Measurements from ENCODE around the gene C1orf232. TPM values are rescaled to one million over a fixed set of nuclear protein-coding genes. Genes with fewer than 3 reads are reported as not detected.

The C1orf232 gene
- total RNA-seq, 1 donor from 2014 or later, result not detected

GRCh38 chr1:26158271-26158907 lies 10.4 kb downstream of the C1orf232 start:
- no peak for DNase-seq (ENCODE audit: low spot score)

GRCh38 chr1:26156285-26157038 lies 12.3 kb downstream of the C1orf232 start:
- no peak for DNase-seq (ENCODE audit: low spot score)

GRCh38 chr1:26155370-26156284 lies 13.1 kb downstream of the C1orf232 start:
- DNase-seq (ENCODE audit: low spot score), result no peak

GRCh38 chr1:26154750-26155149 lies 14.0 kb downstream of the C1orf232 start:
- DNase-seq (ENCODE audit: low spot score), result no peak

- DNase-seq (ENCODE audit: low spot score), result no peak
Observed at GRCh38 chr1:26153966-26154532, 14.7 kb downstream of the C1orf232 start.

GRCh38 chr1:26148887-26149286 lies 19.9 kb downstream of the C1orf232 start:
- DNase-seq (ENCODE audit: low spot score), result no peak

- no peak for DNase-seq (ENCODE audit: low spot score)
Observed at GRCh38 chr1:26145960-26146294, 22.8 kb downstream of the C1orf232 start.

GRCh38 chr1:26145041-26145959 lies 23.5 kb downstream of the C1orf232 start:
- peak; percentile 84 for DNase-seq (ENCODE audit: low spot score)

- DNase-seq (ENCODE audit: low spot score), result no peak
Observed at GRCh38 chr1:26142159-26142558, 26.6 kb downstream of the C1orf232 start.

- no peak for DNase-seq (ENCODE audit: low spot score)
Observed at GRCh38 chr1:26138974-26139558, 29.7 kb downstream of the C1orf232 start.

GRCh38 chr1:26134466-26134865 lies 34.3 kb downstream of the C1orf232 start:
- no peak for DNase-seq (ENCODE audit: low spot score)

- no peak for DNase-seq (ENCODE audit: low spot score)
Observed at GRCh38 chr1:26132834-26133167, 36.0 kb downstream of the C1orf232 start.

GRCh38 chr1:26132128-26132833 lies 36.5 kb downstream of the C1orf232 start:
- DNase-seq (ENCODE audit: low spot score), result no peak

GRCh38 chr1:26130695-26131094 lies 38.1 kb downstream of the C1orf232 start:
- DNase-seq (ENCODE audit: low spot score), result no peak

GRCh38 chr1:26129778-26130177 lies 39.0 kb downstream of the C1orf232 start:
- DNase-seq (ENCODE audit: low spot score), result no peak

GRCh38 chr1:26127235-26128163 lies 41.3 kb downstream of the C1orf232 start:
- DNase-seq (ENCODE audit: low spot score), result no peak

- DNase-seq (ENCODE audit: low spot score), result peak; percentile 31
Observed at GRCh38 chr1:26126321-26127084, 42.3 kb downstream of the C1orf232 start.

- DNase-seq (ENCODE audit: low spot score), result no peak
Observed at GRCh38 chr1:26125946-26126320, 42.8 kb downstream of the C1orf232 start.
